Measurements from ENCODE around the gene SRL. TPM values are rescaled to one million over a fixed set of nuclear protein-coding genes. Genes with fewer than 3 reads are reported as not detected.
A peak's percentile ranks its signal among the peaks of the same experiment; 100 is the strongest.
"Not testable (repeated sequence)": the region's sequence is repeated elsewhere in the genome, so short reads cannot be mapped to it uniquely, and the experiment has no call there.

SRL gene
- total and polyA plus RNA-seq, 5 experiments from 2014 or later, result not detected

GRCh38 chr16:4216596-4216995, 25.3 kb downstream of the SRL start:
- POLR2A ChIA-PET, result no interaction called here
- Mint-ChIP-seq H3K27me3 (peaks cover 0 to 4% (median 0%) of the 10 kb centered on the region in 5 donors), H3K36me3 (no peaks in the 10 kb centered on the region), H3K27ac (no peak overlapping the region), H3K9me3 (no peaks in the 10 kb centered on the region), H3K4me1 (peaks cover 0 to 2% (median 0%) of the 10 kb centered on the region in 4 donors), H3K4me3 (no peak overlapping the region)
- DNase-seq (no peak), ATAC-seq (no peak)

GRCh38 chr16:4215106-4215505, 26.8 kb downstream of the SRL start:
- Mint-ChIP-seq H3K36me3 (no peaks in the 10 kb centered on the region), H3K4me3 (no peak overlapping the region), H3K4me1 (peaks cover 0 to 2% (median 0%) of the 10 kb centered on the region in 4 donors), H3K9me3 (no peaks in the 10 kb centered on the region), H3K27ac (no peak overlapping the region), H3K27me3 (peaks cover 0 to 4% (median 0%) of the 10 kb centered on the region in 5 donors)
- ATAC-seq (no peak), DNase-seq (no peak)
- POLR2A ChIA-PET, result no interaction called here

GRCh38 chr16:4214215-4214621, 27.7 kb downstream of the SRL start:
- H3K36me3 Mint-ChIP-seq, result no peaks in the 10 kb centered on the region
- peaks cover 0 to 2% (median 0%) of the 10 kb centered on the region in 4 donors for H3K4me1 Mint-ChIP-seq
- DNase-seq (no peak), ATAC-seq (no peak)
- no peak overlapping the region for H3K27ac Mint-ChIP-seq
- peaks cover 0 to 7% (median 0%) of the 10 kb centered on the region in 5 donors for H3K27me3 Mint-ChIP-seq
- no peak overlapping the region for H3K4me3 Mint-ChIP-seq
- H3K9me3 Mint-ChIP-seq, result no peaks in the 10 kb centered on the region
- POLR2A ChIA-PET, result no interaction called here

- Mint-ChIP-seq H3K36me3 (no peaks in the 10 kb centered on the region), H3K4me1 (peaks cover 0 to 2% (median 0%) of the 10 kb centered on the region in 4 donors), H3K27ac (no peak overlapping the region), H3K9me3 (no peaks in the 10 kb centered on the region), H3K27me3 (peaks cover 0 to 7% (median 0%) of the 10 kb centered on the region in 5 donors), H3K4me3 (no peak overlapping the region)
- ATAC-seq, result no peak
- no peak for DNase-seq
- POLR2A ChIA-PET, result no interaction called here
These were observed 28.1 kb downstream of the SRL start for GRCh38 chr16:4213737-4214136.

GRCh38 chr16:4212934-4213296, 29.0 kb downstream of the SRL start:
- POLR2A ChIA-PET, result no interaction called here
- Mint-ChIP-seq H3K9me3 (no peaks in the 10 kb centered on the region), H3K36me3 (no peaks in the 10 kb centered on the region), H3K27ac (no peak overlapping the region), H3K4me1 (peaks cover 0 to 2% (median under 1%) of the 10 kb centered on the region in 4 donors), H3K27me3 (peaks cover 0 to 7% (median 0%) of the 10 kb centered on the region in 5 donors), H3K4me3 (no peak overlapping the region)
- DNase-seq (no peak), ATAC-seq (no peak)

GRCh38 chr16:4212211-4212933, 29.5 kb downstream of the SRL start:
- no peak overlapping the region for H3K27ac Mint-ChIP-seq
- ATAC-seq, result no peak
- H3K36me3 Mint-ChIP-seq, result no peaks in the 10 kb centered on the region
- POLR2A ChIA-PET, result no interaction called here
- H3K4me1 Mint-ChIP-seq, result peaks cover 0 to 6% (median 3%) of the 10 kb centered on the region in 4 donors
- H3K9me3 Mint-ChIP-seq, result no peaks in the 10 kb centered on the region
- no peak overlapping the region for H3K4me3 Mint-ChIP-seq
- peaks cover 0 to 10% (median 0%) of the 10 kb centered on the region in 5 donors for H3K27me3 Mint-ChIP-seq
- DNase-seq, result no peak

- H3K27ac Mint-ChIP-seq, H3K9me3 Mint-ChIP-seq, H3K4me3 Mint-ChIP-seq, ATAC-seq, H3K36me3 Mint-ChIP-seq, DNase-seq: not testable (repeated sequence)
- Mint-ChIP-seq H3K27me3 (peaks cover 0 to 17% (median 2%) of the 10 kb centered on the region in 5 donors), H3K4me1 (peaks cover 4 to 13% (median 8%) of the 10 kb centered on the region in 4 donors)
- POLR2A ChIA-PET, result interaction anchor here (0.7 kb wide), 1 partner anchor 27 kb away, joined by 3 read pairs; no protein-coding TSS in a partner anchor
These were observed 30.3 kb downstream of the SRL start for GRCh38 chr16:4211445-4212210.

- H3K4me3 Mint-ChIP-seq, result no peak overlapping the region
- H3K36me3 Mint-ChIP-seq, result no peaks in the 10 kb centered on the region
- peaks cover 7 to 14% (median 13%) of the 10 kb centered on the region in 4 donors for H3K4me1 Mint-ChIP-seq
- DNase-seq (no peak), ATAC-seq (no peak)
- peaks cover 0 to 17% (median 0%) of the 10 kb centered on the region in 5 donors for H3K27me3 Mint-ChIP-seq
- POLR2A ChIA-PET, result interaction anchor here (0.7 kb wide), 1 partner anchor 293 kb away, joined by 3 read pairs; no protein-coding TSS in a partner anchor
- no peaks in the 10 kb centered on the region for H3K9me3 Mint-ChIP-seq
- H3K27ac Mint-ChIP-seq, result no peak overlapping the region
These were observed 32.2 kb downstream of the SRL start for GRCh38 chr16:4209666-4210065.

GRCh38 chr16:4208341-4208751, 33.5 kb downstream of the SRL start:
- Mint-ChIP-seq H3K4me3 (no peak overlapping the region), H3K4me1 (peaks cover 7 to 14% (median 13%) of the 10 kb centered on the region in 4 donors), H3K36me3 (no peaks in the 10 kb centered on the region), H3K27me3 (peaks cover 0 to 17% (median 0%) of the 10 kb centered on the region in 5 donors), H3K9me3 (no peaks in the 10 kb centered on the region), H3K27ac (no peak overlapping the region)
- no peak for DNase-seq
- POLR2A ChIA-PET, result no interaction called here
- ATAC-seq, result no peak

GRCh38 chr16:4207683-4208340, 34.1 kb downstream of the SRL start:
- Mint-ChIP-seq H3K4me3 (peak overlapping the region in 3 of 10 donors; percentile 24 to 80 (median 63)), H3K27me3 (peaks cover 0 to 17% (median 0%) of the 10 kb centered on the region in 5 donors), H3K9me3 (no peaks in the 10 kb centered on the region), H3K36me3 (no peaks in the 10 kb centered on the region), H3K27ac (no peak overlapping the region), H3K4me1 (peaks cover 7 to 14% (median 12%) of the 10 kb centered on the region in 4 donors)
- DNase-seq (no peak), ATAC-seq (no peak)
- POLR2A ChIA-PET, result no interaction called here

- ATAC-seq (no peak), DNase-seq (no peak)
- Mint-ChIP-seq H3K4me1 (peaks cover 7 to 14% (median 12%) of the 10 kb centered on the region in 4 donors), H3K36me3 (no peaks in the 10 kb centered on the region), H3K4me3 (peak overlapping the region in 6 of 10 donors; percentile 20 to 80 (median 50)), H3K27me3 (peaks cover 0 to 17% (median 1%) of the 10 kb centered on the region in 5 donors), H3K9me3 (no peaks in the 10 kb centered on the region), H3K27ac (peak overlapping the region in 2 of 10 donors; percentile 44 to 64)
- POLR2A ChIA-PET, result no interaction called here
These were observed 34.7 kb downstream of the SRL start for GRCh38 chr16:4207229-4207628.

GRCh38 chr16:4206680-4207079, 35.2 kb downstream of the SRL start:
- POLR2A ChIA-PET, result no interaction called here

More at GRCh38 chr16:4206680-4207079, 35.2 kb downstream of the SRL start:
- H3K4me1 Mint-ChIP-seq, result peaks cover 7 to 14% (median 12%) of the 10 kb centered on the region in 4 donors
- peak overlapping the region in 6 of 10 donors; percentile 16 to 80 (median 50) for H3K4me3 Mint-ChIP-seq
- peaks cover 0 to 17% (median 3%) of the 10 kb centered on the region in 5 donors for H3K27me3 Mint-ChIP-seq
- H3K36me3 Mint-ChIP-seq, result no peaks in the 10 kb centered on the region
- peak in 1 of 2 donors; percentile 25 for ATAC-seq
- peak overlapping the region in 2 of 10 donors; percentile 29 to 64 for H3K27ac Mint-ChIP-seq
- no peak for DNase-seq
- no peaks in the 10 kb centered on the region for H3K9me3 Mint-ChIP-seq
